IPS DF 6.9 (cell line): Measurements from ENCODE around the gene CDON.

Source experiments
- DNase-seq: peaks from one replicate; pipeline ENCODE4 v3.0.0-alpha.2; 2013; ENCODE audit warnings: low read depth, low spot score
- H3K27ac ChIP-seq: one replicate; pipeline ENCODE4 v1.5.1; 2013; ENCODE audit warnings: low read length, control low read depth
- H3K27me3 ChIP-seq: 2 replicates; pipeline ENCODE4 v1.6.1; 2013; ENCODE audit warnings: mild to moderate bottlenecking, low read length; ENCODE audit not compliant: control insufficient read depth, insufficient read depth
- H3K36me3 ChIP-seq: 2 replicates; pipeline ENCODE4 v1.6.1; 2013; ENCODE audit warnings: low read length; ENCODE audit not compliant: control insufficient read depth, insufficient read depth
- H3K4me1 ChIP-seq: 2 replicates; pipeline ENCODE4 v1.6.1; 2013; ENCODE audit warnings: low read length; ENCODE audit not compliant: control insufficient read depth, insufficient read depth
- H3K4me3 ChIP-seq: 2 replicates; pipeline ENCODE4 v1.5.1; 2013; ENCODE audit warnings: mild to moderate bottlenecking, low read length
- H3K9me3 ChIP-seq: 2 replicates; pipeline ENCODE4 v1.6.1; 2013; ENCODE audit warnings: low read length, inconsistent platforms; ENCODE audit not compliant: control insufficient read depth, insufficient read depth
- whole genome bisulfite sequencing: extraction: QIAGEN DNeasy Blood & Tissue Kit; methylation state at CpG from one replicate; pipeline ENCODE4 v1.1.7; 2013; ENCODE audit warnings: mixed read lengths, missing lambda C conversion rate; ENCODE audit not compliant: insufficient read length, insufficient coverage; 5-methylcytosine and 5-hydroxymethylcytosine counted together

The CDON gene

DNA sequence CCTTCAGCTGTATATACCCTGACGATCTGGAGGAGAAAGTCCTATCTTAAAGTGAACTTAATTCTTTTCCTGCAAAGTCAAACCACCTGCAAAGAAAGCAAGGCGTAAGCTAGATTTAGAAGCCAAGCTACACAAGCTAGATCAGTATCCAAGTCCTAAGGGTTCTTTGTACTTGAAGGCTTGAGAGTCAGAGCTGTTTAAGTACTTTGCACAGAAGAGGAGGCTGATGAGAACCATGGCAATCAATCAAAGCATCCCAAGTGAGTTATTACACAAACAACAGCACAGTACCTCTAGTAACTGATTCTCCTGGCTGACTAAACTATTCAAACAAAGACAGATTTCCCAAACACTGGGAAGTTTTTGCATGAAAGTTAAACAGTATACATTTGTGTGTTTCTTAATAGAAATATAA, 1.9 kb downstream of the CDON start:
- H3K4me1 ChIP-seq, result no peaks in the 10 kb centered on the region
- H3K36me3 ChIP-seq, result no peaks in the 10 kb centered on the region
- H3K9me3 ChIP-seq, result no peaks in the 10 kb centered on the region
- H3K27me3 ChIP-seq, result no peaks in the 10 kb centered on the region
- DNase-seq, result no peak
- no peak overlapping the region for H3K27ac ChIP-seq
- no CpG with 5 or more reads among the region's 2 CpGs for WGBS
- no peak overlapping the region for H3K4me3 ChIP-seq

DNA sequence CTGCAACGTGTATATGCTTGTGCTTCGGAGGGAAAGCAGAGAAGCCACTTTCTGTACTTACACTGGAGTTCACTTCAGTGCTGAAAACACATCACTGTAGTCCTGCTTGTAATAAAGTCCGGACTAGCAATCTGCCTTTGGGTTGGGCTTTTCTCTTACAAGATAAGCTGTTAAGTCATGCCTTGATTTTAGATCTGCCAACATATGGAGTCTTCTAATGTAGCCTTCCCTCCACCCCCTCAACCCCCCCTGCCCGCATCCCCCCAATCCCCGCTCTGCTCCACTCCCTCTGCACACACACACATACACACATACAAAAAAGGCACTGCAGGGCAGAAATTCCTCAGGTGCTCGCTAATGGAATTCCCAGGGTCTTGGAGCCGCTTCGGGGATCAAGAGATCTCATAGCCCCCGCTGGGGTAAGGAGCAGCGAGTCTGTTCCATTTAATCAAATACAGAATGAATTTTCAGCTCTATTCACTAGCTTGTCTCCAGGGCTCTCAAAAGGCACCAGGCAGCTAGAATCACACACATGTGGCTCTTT, 3.4 kb downstream of the CDON start:
- no peak overlapping the region for H3K27ac ChIP-seq
- DNase-seq, result no peak
- H3K36me3 ChIP-seq, result no peaks in the 10 kb centered on the region
- H3K27me3 ChIP-seq, result no peaks in the 10 kb centered on the region
- H3K9me3 ChIP-seq, result no peaks in the 10 kb centered on the region
- H3K4me3 ChIP-seq, result no peak overlapping the region
- no CpG with 5 or more reads among the region's 10 CpGs for WGBS
- H3K4me1 ChIP-seq, result no peaks in the 10 kb centered on the region

DNA sequence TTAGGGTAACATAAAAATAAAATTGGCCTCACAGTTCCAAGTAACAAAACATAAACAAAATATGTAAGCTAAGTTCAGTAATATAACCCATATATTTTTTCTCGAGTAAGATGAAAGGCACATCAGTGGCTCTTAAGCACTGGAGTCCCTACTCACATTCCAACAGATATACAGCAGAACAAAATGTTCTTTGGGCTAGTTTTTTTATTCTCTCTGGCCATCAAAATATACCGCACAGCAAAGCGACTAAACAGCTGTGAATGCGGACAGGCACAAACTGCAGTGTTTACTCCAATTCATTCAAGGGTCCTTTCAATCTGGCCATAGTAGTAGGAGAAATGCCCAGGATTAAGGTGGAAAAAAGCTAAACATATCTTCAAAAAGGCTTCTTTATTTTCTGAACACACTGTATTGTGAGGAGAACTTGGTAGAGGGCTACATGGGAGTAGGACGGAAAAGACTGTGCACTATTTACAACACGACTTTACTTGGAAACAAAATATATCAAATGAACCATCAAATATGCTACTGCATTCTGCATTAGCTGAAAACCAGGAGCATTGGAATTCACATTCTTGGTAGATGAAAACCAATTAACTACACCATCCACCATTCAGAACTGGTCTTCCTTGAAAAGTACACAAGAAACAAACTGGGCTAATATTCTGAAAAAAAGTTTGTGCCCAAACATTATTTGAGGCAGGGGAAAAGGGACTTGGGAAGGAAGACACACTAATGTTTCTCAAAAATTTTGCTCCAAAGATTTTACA, 4.4 kb downstream of the CDON start:
- Histone ChIP-seq H3K27ac (no peak overlapping the region), H3K36me3 (no peaks in the 10 kb centered on the region), H3K4me3 (no peak overlapping the region), H3K27me3 (no peaks in the 10 kb centered on the region), H3K9me3 (no peaks in the 10 kb centered on the region), H3K4me1 (no peaks in the 10 kb centered on the region)
- no CpG with 5 or more reads among the region's 6 CpGs for WGBS
- no peak for DNase-seq

DNA sequence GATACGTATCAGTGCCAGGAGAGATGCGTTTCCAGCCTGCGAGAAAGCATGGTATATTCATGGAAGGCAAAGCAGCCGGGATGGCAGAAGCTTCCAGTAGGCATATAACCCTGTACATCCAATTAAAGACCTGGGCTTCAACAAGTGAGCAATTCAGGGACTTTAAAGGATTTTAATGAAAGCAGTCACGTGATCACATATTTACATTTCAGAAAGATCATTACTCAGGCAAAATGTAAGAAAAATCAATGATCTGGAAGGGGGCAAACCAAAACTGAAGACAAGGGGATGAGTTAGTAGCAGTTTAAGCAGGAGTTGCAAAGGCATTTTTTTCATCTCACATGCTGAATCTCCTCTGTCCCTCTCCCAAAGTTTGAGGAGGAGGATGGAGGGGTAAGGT, 7.8 kb downstream of the CDON start:
- Histone ChIP-seq H3K4me1 (no peaks in the 10 kb centered on the region), H3K9me3 (no peaks in the 10 kb centered on the region), H3K4me3 (no peak overlapping the region), H3K36me3 (no peaks in the 10 kb centered on the region), H3K27me3 (no peaks in the 10 kb centered on the region), H3K27ac (no peak overlapping the region)
- no CpG with 5 or more reads among the region's 5 CpGs for whole genome bisulfite sequencing
- no peak for DNase-seq

DNA sequence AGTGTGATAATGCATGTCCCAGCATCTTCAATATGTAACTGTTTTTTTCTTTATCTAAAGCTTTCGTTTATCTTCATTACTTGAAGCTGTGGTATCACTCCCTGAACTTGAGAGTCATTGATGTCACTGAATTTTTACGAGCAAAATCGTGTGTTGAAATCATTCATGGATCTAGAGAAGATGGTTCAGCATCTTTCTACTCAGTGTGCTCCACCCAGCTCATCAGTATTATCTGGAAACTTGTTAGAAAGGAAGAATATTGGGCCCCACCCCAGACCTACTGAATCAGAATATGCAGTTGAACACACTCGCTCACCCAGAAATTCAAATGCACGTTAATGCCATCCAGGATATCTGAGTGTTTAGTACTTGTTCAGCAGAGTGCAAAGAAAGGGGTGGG, 8.3 kb downstream of the CDON start:
- DNase-seq, result no peak
- Histone ChIP-seq H3K27ac (no peak overlapping the region), H3K9me3 (no peaks in the 10 kb centered on the region), H3K27me3 (no peaks in the 10 kb centered on the region), H3K36me3 (no peaks in the 10 kb centered on the region), H3K4me3 (no peak overlapping the region), H3K4me1 (no peaks in the 10 kb centered on the region)
- WGBS, result no CpG with 5 or more reads among the region's 5 CpGs

DNA sequence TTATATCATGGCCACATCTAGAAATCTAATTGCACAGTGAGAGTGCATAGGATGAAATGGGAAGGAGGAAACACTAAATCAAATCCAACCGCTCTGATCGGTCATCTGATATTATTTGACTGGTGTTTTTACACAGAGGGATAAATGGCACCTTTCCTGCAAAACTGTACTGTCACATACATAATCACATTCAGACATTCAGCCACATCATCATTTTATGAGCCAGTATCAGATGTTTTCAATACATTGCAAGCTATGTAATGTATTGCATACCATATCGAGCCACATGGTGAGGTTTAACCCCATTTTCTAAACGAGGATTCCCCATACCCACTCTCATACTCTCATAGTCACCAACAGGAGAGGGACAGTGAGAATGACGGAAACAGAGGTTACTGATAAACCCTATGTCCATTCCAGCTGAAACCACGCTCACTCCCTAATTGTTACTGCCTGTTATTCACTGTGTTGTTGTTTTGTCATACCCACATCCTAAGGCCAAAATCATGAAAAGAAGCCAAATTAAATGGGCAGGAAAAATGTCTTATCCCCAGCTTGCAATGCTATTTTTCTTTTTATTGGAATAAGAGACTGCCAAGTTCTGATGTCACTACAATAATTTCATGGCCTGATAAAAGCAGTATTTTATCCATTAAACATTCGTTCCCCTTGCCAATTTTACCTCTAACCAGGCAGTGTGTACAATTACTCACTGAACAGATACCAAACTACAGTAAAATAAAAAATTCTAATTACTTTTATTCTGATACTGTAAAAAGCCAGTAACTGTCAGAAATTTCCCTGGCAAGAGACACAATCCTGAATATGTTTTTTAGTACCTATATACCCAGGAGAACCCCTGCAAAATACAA, 9.0 kb downstream of the CDON start:
- no peaks in the 10 kb centered on the region for H3K9me3 ChIP-seq
- WGBS, result no CpG with 5 or more reads among the region's 7 CpGs
- no peaks in the 10 kb centered on the region for H3K27me3 ChIP-seq
- H3K36me3 ChIP-seq, result no peaks in the 10 kb centered on the region
- no peak overlapping the region for H3K4me3 ChIP-seq
- H3K27ac ChIP-seq, result no peak overlapping the region
- no peaks in the 10 kb centered on the region for H3K4me1 ChIP-seq
- DNase-seq, result no peak

DNA sequence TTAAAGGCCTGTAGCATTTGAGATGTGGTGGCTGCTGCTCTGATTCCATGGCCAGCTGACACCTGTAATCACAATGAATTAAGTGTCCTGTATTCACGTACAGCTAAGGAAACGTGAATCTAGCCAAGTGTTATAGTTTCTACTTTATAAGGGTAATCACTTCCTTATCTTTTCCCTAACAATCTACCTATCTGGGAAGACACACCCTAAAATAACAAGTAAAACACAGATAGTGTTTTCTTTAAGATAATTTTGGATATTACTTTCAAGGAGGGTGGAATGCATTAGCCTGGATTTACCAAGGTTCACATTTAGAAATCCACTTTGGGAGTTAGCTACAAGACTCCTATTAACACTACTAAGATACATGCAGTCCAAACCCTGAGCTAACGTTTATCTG, 11.5 kb downstream of the CDON start:
- WGBS, result no CpG with 5 or more reads among the region's 3 CpGs
- H3K27ac ChIP-seq, result no peak overlapping the region
- no peaks in the 10 kb centered on the region for H3K4me1 ChIP-seq

DNA sequence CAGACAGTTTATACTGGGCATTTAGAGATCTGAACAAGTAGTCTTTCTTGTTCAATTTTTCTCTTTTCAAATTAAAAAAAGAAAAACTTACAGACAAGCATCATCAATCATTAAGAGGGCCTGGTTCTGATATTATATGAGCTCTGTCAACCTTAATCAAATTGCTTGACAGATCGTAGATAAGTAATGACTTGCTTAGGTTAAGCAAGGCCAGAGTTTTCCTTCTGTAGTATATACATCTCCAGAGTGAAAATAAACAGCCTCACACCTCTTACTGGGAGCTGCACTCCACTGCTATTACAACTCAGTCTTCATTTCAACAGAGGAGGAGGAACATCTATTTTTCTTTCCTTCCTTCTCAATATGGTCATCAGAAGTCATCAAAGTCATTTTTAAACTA, 13.5 kb downstream of the CDON start:
- no CpG with 5 or more reads among the region's 1 CpG for WGBS
- no peak for DNase-seq
- H3K4me1 ChIP-seq, result no peaks in the 10 kb centered on the region
- H3K36me3 ChIP-seq, result no peaks in the 10 kb centered on the region
- no peak overlapping the region for H3K27ac ChIP-seq
- H3K4me3 ChIP-seq, result no peak overlapping the region
- H3K9me3 ChIP-seq, result no peaks in the 10 kb centered on the region
- H3K27me3 ChIP-seq, result no peaks in the 10 kb centered on the region

More for the DNA sequence above, 11.5 kb downstream of the CDON start:
- H3K9me3 ChIP-seq, result no peaks in the 10 kb centered on the region
- H3K4me3 ChIP-seq, result no peak overlapping the region
- no peaks in the 10 kb centered on the region for H3K27me3 ChIP-seq
- no peaks in the 10 kb centered on the region for H3K36me3 ChIP-seq
- DNase-seq, result no peak

DNA sequence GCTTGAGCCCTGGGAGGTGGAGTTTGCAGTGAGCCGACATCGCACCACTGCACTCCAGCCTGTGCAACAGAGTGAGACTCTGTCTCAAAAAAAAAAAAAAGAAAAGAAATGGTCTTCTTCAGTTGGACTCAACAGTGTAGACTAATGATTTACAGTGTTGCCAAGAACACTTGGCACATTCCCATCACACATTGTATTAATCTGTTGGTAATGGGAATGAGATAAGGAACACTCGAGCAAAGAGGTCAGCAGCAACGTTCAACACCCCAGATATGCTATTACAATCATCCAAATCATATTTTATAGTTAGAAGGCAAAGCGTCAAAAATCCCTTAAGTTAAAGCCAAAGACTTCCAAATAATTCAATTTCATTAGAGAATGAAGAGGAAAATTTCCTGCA, 14.5 kb downstream of the CDON start:
- H3K36me3 ChIP-seq, result no peaks in the 10 kb centered on the region
- no peak overlapping the region for H3K4me3 ChIP-seq
- no peaks in the 10 kb centered on the region for H3K9me3 ChIP-seq
- no peaks in the 10 kb centered on the region for H3K27me3 ChIP-seq
- no peaks in the 10 kb centered on the region for H3K4me1 ChIP-seq
- DNase-seq, result no peak
- H3K27ac ChIP-seq, result no peak overlapping the region
- no CpG with 5 or more reads among the region's 5 CpGs for WGBS

DNA sequence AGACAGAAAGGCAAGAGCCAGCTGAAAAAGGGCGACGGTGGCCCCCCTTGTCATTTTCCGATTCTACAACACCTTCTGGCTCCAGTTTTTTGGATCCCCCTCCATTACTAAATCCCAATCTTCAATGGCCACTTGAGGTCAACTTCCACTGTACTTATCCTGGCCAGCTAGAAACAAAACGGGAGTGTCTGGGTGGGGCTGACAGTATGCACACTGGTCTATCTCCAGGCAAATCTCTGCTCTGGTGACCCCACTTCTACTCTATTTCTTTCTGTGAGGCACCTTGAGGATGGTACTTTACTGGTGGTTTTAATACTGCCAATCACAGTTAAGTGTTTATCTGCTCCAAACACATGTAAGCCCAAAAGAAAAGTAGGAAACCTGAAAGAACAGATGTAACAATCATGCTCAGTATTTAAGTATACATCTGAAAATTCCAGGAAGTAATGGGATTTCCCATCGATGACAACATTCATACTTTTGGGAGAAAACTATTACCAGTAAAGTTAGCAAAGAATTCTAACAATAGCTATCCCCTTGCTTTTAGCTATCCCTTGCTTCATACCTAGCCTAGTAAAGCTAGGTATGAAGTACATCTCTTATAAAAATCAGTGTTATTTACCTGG, 16.0 kb downstream of the CDON start:
- no peaks in the 10 kb centered on the region for H3K4me1 ChIP-seq
- no peaks in the 10 kb centered on the region for H3K9me3 ChIP-seq
- H3K27ac ChIP-seq, result no peak overlapping the region
- no peak for DNase-seq
- WGBS, result no CpG with 5 or more reads among the region's 5 CpGs
- H3K36me3 ChIP-seq, result no peaks in the 10 kb centered on the region
- H3K27me3 ChIP-seq, result no peaks in the 10 kb centered on the region
- H3K4me3 ChIP-seq, result no peak overlapping the region
